ENCODE results near the gene RNF181.

The RNF181 gene

GRCh38 chr2:85619617-85620016 is 24.1 kb downstream of the RNF181 start:
- no peak for DNase-seq

GRCh38 chr2:85621338-85621737 is 25.8 kb downstream of the RNF181 start:
- no peak for DNase-seq

DNA sequence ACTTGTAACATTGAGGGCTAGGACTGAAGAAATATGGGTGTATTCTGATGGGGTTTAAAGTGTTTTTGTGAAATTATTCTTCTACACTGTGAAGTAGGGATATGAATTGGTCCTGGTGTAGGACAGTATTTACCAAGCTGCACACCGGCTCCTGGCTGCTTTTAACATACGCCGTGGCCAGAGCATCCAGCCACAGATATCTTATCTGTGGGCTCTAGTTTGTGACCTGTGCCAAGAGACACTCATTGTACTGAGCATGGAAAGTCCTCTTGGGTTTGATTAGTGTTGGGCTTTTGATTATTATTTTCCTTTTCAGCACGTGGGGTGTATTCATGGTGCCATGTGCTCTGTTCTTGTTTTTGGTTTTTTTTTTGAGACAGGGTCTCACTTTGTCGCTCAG is 28.4 kb downstream of the RNF181 start:
- no peak for DNase-seq

DNA sequence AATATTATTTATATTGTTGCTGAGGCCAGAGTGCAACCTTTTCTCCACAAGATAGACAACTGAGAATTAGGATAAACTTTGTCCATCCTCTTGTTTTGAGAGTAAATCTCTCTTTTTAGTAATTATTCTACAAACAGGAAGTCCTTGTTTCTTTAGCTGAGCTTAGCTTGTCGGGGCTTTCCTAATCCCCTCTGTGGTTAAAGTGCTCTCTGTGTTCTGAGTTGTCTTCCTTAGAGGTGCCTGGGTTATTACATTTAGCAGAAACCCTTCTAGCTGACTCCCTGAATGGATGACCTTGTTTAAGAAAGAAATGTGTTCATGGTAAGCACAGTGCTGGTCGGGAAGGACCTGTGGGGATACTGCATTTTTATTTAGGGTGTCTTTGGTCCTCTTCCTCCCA is 33.1 kb downstream of the RNF181 start:
- no peak for DNase-seq

- DNase-seq, result no peak
These were observed 35.8 kb downstream of the RNF181 start for GRCh38 chr2:85631316-85631715.

GRCh38 chr2:85635011-85635410 is 39.5 kb downstream of the RNF181 start:
- no peak for DNase-seq

DNA sequence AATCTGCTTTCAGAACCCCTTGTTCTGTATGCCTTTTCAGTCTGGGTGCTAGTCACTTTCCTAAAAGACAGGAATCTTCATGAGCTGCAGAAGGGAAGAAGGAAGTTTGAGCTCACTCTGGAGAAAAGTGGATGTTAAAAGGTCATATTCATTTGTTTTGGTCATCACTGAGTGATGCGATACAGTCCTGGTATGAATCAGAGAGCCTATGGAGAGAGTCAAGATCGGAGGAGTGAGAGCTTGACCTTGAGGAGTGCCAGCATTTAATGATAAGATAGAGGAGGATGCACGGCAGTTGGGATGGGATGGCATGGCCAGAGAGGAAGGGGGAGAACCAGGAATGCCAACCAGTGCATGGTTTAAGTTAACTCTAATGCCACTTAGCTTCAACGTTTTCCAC is 40.1 kb downstream of the RNF181 start:
- no peak for DNase-seq

- no peak for DNase-seq
These were observed 47.2 kb downstream of the RNF181 start for GRCh38 chr2:85642725-85643124.

DNA sequence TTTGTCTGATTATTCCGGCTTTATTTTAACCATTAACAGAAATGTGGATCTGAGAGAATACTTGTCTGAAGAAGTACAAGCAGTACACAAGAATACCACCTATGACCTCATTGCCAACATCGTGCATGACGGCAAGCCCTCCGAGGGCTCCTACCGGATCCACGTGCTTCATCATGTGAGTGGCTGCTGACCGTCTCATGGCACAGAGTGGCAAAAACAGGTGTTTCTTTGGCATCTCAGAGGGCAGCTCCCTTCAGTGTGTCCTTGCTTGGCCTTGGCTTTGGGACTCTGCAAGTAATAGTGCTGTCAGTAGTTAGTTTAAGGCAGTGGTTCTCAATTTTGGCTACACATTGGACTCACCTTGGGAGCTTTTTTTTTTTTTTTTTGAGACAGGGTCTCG is 49.4 kb downstream of the RNF181 start:
- no peak for DNase-seq

- DNase-seq, result no peak
These were observed 50.6 kb downstream of the RNF181 start for GRCh38 chr2:85646166-85646565.

Measured in activated T-cell treated with anti-CD3 and anti-CD28 coated beads, Interleukin-2, amount 50 U/mL, for 1 hour (primary cell).